Stimulated activated CD4-positive, alpha-beta T cell treated with anti-CD3 and anti-CD28 coated beads, Interleukin-15, amount 100 ng/mL, for 24 hours (primary cell): ENCODE results near the gene SLC12A6.
"Not testable (repeated sequence)": the region's sequence is repeated elsewhere in the genome, so short reads cannot be mapped to it uniquely, and the experiment has no call there.

Experiments
- DNase-seq: peaks from one replicate; pipeline ENCODE4 v3.0.0-alpha.2; 2020

SLC12A6 gene

DNA sequence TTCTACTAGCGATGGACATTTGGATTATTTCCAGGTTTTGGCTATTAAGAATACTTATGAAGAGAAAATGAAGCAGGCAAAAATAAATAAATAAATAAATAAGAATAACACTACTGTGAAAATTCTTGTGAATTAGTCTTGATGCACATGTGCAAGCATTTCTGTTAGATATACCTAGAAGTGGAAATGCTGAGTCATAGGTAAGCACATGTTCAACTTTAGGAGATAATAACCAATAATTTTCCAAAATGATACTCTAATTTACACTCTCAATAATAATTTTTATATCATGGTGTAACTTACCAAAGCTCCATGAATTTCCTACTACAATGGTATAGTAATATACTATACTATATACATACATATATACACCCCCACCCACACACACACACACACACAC lies 89.4 kb downstream of the SLC12A6 start:
- DNase-seq = no peak

DNA sequence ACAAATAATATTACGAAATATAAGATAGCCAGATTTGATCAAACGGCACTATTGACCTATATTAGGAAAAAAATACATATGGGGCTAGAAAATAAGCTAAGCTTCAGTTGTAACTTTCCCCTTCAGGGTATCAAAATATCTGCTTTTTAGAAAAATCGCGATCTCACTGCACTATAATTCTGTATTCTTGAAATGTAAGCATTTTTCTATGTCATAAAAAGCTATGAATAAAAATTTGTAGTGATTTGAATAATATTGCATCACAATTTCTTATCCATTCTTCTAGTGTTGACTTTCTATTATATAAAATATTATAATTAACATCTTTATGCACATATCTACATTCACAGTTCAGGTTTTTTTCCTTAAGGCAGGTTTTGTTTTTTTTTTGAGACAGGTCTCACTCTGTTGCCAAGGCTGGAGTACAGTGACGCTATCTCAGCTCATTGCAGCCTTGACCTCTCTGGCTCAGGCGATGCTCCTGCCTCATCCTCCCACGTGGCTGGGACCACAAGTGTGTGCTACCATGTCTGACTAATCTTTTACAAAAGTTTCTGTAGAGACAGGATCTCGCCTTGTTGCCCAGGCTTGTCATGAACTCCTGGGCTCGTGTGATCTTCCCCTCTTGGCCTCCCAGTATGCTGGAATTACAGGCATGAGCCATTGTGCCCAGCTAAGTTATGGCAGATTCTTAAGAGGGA lies 91.2 kb downstream of the SLC12A6 start:
- DNase-seq = no peak

DNA sequence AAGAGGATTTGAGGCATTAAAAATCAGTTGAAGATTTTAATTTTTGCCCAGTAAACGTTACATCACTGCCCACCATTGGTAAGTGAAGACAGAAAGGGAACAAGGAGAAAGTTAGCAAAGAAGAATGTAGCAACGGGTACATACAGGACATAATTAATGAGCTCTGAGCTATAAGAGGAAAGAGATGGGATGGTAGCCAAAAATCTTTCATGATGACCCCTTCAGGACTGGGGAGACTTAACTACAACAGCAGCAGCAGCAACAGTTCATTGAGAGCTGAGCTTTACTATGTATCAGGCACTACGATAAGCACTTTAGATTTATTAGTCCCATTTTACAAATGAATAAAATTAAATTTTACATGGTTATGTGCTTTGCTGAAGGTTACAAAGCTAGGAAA lies 94.4 kb downstream of the SLC12A6 start:
- no peak for DNase-seq

DNA sequence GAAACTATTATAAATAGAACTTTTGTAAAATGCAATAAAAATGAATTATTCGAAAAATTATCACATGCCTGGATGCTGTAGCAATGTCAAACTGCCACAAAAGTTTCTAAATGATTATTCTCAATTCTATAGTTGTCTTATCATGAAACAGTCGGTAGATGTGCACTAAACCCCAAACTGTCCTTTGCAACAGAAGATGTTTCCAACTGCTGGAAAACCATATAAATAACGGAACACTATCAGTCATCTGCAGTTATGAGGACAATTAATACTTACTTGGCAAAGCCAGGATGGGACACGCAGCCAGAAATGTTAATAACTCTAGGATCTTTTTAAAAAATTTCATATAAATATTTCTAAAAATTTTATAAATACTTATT lies 95.3 kb downstream of the SLC12A6 start:
- no peak for DNase-seq

DNA sequence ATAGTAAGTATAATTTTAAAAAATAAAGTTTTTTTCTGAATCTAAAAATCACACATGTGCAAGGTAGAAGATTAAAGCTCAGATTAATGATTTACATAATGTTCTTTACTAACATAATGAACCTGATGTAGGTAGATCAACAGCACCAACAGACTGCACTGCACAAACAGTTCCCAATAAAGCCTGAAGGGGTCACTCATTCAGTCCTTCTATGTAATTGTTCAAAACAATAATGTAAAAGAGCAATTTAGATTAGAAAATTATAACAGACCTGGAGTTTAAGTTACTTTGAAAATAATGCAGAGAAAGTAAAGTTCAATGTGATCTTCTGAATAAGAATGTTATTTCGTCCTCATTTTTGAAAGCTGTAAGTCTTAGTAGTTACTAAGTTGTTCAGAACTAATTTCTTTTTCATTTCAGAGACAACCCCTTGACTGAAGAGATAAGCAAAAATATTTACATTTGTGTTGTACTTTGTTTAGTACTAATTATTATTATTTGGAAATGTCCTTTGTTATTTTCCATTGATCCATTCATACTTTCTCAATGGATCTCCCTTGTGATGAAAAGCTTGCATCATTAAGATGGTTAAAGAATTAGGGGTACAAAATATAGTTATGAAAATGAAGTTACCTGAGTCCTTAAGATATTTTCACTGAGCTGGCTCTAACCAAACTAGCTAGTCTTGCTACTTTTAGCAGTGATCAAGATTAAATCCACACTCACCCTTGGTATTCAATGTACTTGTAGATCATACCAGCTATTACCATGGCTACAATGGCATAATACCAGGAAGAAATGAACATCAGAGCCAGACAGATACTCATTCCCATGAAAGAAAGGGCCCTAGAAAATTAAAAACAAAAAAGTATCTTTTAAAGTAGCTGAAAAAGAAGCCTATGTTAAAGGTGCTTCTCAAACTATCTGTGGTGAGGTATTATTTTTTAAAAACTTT lies 95.9 kb downstream of the SLC12A6 start:
- DNase-seq = peak; percentile 22

DNA sequence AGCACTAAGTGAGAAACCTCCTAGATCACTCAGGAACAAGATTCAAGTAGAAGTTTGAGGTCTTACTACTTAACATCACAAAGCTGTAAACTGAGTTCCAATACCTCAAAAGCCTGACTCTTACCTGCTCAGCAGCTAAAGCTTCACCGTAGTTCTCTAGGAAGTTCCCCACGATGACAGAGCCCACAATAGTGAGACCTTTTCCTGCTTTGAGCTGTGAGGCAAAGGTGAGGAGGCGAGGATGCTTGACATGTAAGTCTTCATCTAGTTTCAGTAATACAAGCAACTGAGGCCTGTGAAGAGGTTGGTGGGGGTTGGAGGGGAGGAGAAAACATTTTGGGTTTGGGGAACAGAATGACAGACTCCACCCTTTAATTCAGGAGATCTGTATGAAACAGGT lies 97.0 kb downstream of the SLC12A6 start:
- peak; percentile 24 for DNase-seq

DNA sequence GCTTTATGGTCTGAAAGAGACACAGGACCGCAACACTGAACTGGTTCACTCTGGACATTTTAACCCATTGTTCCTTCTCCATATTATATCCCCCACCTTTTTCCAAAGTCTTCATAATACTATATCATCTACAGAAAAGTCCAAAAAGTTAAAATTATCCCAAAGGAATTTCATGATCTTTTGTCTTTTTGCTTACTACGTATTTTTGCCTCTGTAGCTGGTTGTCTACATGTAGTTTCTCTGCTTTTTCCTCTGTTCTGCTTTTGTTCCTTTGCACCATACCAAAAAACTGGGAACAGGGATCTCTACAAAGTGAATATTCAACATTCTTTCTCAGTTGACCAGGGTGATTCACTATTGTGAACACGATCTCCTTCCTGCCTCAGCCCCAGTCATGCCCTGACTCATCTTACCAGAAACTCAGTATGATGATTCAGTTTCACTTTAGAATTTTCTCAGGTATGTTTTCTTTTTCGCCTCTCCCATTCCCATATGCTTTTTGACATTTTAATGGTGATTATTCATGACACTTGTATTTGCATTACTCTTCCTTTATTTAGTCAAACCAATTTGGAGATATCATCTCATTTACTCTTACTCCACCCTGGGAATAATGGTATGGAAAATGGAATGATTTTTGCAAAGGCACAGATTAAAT lies 98.3 kb downstream of the SLC12A6 start:
- DNase-seq = peak; percentile 64

DNA sequence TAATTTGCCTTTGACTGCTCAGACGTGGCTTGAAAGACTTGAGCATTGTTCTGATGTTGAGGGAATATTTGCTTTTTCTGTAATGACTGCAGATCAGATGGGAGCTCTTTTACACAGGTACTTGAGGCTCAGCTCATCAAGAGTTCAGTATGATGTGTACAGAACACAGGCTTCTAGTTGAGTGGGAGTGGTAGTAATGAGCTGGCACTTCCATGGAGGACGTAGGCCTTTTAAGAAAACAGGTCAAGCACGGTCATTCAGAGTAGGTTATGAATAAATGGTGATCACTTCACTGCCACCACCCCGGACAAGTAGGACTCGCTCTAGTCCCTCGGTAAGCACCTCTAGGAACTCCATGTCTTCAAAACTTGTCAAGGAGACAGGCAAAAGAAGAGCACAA lies 104.0 kb downstream of the SLC12A6 start:
- DNase-seq = no peak

DNA sequence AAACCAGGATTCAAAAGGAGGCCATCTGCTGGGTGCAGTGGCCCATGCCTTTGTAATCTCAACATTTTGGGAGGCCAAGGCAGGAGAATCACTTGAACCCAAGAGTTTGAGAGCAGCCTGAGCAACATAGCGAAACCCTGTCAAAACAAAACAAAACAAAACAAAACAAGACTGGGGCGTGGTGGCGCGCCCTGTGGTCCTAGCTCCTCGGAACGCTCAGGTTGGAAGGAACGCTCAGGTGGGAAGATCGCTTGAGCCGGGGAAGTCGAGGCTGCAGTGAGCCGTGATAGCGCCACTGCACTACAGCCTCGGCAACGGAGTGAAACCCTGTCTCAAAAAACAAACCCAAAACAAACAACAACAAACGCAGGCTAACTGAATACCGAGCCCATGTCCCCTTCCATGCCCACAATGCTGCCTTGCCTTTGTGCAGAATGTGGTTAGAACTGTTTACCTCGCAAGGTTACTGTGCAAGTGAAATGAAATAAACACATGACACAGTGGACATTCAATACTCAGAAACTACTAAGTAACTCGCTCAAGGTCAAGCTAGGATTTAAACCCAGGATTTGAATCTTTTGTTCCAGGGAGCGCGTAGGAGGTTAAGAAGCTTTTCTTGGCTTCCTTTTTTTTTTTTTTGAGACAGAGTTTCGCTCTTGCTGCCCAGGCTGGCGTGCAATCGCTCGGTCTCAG lies 113.5 kb downstream of the SLC12A6 start:
- DNase-seq = no peak

DNA sequence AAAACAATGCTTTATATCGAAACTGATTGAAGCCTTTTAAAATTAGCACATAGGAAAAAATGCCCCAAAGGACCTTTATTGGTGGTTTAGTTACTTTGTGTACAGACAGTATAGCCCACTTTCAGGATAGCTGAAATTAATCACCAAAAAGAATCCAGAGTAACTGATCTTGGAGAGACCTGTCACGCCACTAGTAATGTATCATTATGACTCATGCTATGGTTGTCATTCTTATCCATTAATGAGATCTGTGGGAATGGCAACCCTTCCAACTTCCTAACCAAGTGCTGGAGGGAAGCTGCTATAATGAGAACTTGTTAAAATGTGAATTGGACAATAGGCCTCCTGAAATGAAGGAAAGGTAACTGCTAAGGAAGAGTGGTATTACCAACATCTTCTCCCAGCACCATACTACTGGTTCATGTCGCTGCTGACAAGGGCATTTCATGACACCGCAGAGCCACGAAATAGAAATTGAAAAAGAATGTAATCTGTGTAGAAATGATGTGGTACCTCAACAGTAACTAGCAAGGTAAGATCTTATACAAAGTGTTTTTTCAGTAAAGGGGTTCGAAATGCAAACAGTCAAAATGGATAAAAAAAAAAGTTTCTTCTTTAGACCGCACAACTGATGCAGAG lies 119.9 kb downstream of the SLC12A6 start:
- DNase-seq = no peak

DNA sequence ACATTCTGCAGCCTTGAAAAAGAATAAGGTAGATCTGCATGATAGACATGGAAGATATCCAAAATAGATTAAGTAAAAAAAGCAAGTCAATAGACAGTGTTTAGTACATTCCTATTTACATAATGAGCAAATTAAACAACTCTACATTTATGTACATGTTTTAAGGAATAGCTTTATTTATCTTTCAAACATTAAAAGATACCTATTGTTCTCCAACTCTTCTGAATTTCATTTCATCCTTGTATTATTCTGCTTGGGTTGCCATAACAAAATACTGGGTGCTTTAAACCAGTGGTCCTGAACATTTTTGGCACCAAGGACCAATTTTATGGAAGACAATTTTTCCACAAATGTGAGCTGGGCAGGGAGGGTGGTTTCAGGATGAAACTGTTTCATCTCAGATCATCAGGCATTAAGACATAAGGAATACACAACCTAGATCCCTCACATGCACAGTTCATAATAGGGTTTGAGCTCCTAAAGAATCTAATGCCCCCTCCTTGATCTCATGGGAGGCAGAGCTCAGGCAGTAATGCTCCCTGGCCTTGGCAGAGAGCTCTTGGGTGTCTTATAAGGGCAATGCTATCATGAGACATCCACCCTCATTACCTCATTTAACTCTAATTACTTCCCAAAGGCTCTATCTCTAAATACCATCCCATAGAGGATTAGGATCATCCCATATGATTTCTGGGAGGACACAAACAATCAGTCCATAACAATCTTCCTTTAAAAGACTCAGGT lies 120.9 kb downstream of the SLC12A6 start:
- no peak for DNase-seq

DNA sequence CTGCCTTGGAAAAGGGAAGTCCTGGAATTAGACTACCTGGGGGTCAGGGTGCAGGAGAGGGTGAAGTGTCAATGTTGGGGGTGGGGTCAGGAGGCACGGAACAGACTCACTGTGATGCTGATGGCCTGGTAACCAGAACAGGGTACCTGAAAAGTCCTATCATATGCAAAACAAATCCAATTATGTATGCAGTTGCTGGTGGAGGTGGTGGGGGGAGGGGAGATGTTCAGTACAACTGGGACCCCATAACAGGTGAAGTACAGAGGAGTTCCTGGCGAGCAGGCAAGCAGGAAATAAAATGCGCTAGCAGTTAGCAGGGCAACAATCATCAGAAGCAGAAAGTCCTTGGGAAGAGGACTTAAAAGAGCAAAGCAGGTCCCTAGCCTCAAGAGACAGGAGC lies 123.4 kb downstream of the SLC12A6 start:
- DNase-seq = no peak

DNA sequence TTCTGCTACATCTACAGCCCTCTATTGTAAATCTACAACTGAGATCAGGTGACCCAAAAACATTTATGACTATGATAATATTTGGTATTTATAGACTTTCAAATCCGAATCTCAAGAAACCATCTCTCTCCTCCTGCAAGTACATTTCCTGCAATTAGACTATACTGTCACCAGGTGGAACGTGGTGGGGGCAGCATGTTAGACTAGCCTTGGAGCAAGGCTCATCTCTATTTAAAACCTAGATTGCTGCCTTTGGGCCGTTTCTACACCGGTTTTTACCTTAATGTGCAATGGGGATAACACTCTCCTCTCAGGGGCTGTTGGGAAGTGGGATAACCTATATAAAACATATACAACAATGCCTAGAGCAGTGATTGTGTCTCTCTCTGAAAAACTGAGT lies 123.9 kb downstream of the SLC12A6 start:
- no peak for DNase-seq

DNA sequence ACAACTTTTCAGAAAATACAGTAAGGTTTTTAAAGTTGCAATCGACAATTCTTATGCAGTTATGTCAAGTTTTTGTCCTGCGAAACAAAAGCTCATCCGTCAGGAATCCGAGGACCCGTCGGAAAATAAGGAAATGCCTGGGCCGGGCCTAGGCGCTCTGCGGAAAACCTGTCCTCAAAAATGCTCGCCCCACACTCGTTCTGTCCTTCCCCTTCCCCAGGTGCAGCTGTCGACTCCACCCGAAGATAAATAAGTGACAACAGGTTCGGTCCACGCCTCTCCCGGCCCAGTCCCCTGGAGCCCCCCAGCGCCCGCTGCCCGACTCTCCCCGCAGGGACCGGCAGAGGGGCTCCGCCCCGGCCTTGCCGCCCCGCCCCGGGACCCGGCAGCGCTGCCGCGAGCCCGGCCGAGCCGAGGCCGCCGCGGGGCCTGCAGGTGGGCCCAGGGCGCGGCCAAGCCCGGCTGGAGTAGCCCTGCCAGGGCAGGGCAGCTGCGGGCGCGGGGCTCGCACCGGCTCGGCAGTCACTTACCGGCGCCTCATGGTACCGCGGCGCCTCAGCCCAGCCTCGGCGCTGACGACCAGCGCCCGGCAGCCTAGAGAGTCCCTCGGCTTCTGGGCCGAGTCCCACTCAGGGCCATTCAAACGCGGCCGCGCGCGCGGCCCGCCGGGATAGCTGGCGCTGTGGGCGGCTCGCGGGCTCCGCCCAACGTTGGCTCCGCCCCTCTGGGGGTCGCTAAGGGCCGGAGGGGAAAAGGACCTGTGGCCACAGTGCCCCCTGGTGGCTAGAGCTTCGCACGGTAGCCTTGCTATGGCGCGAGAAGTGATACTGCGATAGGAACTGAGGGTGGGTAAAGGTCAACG lies 127.9 kb downstream of the SLC12A6 start, which contains the start of gene KATNBL1:
Gene KATNBL1 (minus strand): TSS at position 676 of the 862 bp plus-strand sequence. CDS start 46,420 bp downstream, outside the sequence.
- peak; percentile 99 for DNase-seq

DNA sequence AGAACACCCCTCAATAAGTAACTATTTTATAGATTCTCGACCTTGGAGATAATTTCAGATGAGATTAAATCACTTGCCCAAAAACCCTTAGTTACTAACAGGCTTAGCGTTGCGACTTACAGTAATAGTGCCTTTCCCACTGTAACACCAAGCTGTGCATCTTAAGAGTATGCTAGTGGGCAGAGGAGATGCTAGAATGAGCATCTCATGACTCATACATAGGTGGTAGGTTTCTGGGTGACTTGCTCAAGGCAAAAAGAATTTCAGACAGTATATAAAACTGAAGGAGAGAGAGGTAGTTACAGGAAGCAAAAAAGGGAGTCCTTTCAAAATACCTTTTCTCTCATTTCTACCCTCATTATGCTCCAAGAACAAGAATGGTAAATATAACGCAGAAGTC lies 131.6 kb downstream of the SLC12A6 start:
- no peak for DNase-seq

DNA sequence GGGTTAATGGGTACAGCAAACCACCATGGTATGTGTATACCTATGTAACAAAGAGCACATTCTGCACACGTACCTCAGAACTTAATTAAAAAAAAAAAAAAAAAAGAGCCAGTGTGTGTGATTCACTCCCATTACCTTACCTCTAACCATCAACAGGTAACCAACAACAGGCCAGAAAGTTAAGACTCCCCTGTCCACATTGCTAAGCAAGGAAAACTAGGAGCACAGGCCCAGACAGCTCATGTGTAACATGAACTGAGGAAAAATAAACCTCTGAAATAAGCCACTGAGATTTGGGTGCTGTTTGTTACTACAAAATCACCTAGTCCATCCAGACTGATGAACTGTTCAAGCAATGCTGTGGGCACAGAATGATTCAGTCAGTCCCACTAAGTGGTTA lies 133.6 kb downstream of the SLC12A6 start:
- DNase-seq = no peak

DNA sequence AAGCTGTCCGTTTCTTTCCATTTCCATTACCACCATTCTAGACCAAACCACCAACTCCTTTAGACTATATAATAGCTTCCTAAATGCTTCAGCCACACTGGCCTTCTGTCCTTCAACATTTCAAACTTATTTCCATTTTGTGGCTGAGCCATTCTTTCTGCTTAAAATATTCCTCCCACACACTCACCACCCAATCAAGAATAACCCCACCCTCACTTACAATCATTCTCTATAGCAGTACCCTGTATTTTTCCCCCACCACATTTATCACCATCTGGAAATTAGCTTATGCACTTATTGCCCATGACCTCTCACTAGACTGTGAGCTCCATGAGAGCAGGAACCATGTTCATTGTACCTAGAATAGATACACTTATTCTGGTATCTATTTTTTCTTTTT lies 134.3 kb downstream of the SLC12A6 start:
- no peak for DNase-seq

DNA sequence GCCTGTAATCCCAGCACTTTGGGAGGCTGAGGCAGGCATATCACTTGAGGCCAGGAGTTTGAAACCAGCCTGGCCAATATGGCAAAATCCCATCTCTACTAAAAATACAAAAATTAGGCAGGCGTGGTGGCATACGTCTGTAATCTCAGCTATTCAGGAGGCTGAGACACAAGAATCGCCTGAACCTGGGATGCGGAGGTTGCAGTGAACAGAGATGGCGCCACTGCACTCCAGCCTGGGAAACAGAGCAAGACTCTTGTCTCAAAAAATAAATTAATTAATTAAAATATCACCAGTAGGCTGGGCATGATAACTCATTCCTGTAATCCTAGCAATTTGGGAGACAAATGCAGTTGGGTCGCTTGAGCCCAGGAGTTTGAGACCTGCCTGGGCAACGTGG lies 144.3 kb downstream of the SLC12A6 start:
- DNase-seq = not testable (repeated sequence)

DNA sequence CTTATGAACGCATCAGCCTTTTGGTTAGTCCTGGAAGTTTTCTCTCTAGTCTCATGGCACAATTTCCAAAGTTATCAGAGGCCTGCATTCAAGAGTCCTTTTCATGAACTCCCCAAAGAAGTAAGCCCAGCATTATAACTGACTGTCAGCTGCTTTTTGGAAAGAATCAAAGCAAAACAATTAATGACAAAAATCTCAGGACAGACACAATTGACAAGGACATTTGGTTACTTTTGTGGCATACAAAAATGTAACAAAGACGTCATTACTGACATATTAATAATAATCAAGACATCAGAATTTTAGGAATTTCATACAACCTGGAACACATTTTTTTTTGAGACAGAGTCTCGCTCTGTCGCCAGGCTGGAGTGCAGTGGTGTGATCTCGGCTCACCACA lies 148.9 kb downstream of the SLC12A6 start:
- no peak for DNase-seq

DNA sequence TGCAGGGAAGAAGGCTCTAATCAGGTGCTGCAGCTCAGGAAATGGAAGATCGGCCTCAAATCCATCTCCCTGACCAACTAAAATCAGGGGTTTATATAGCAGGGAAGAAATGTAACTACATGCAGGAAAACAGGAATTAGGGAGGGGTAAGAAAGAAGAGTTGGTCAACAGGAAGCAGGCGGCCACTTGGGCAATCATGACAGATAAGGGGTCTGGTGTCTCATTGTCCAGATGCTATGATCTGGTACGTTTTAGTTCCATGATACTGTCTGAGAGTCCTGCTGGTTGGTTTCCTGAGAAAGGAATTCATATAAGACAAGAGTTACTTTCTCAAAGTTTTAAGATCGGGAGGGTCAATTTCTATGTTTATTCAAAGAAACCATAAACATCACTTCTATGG lies 151.9 kb downstream of the SLC12A6 start:
- no peak for DNase-seq

DNA sequence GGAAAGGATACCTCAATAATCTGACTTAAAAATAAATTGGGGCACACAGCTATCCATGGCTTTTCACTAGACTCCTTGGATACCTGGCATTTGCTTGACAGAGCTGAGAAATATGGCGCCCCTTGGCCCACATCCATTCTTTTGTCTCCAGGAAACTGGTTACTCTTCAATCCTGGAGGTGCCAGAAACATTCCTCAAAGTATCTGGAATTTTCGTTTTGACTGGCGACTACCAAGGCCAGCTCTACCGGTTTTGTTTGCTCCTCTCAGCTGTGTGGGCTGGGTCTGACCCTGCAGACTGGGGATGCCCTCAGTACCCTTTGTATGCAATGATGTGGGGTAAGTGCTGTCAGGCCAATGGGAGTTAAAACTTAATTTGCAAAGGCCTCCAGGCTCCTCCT lies 154.6 kb downstream of the SLC12A6 start:
- DNase-seq = no peak
